EH (cell line): ENCODE data around the gene OPN1SW.

ENCODE experiments used
- DNase-seq: peaks from one replicate; pipeline ENCODE4 v3.0.0-alpha.2; 2015; ENCODE audit warnings: low read depth

Gene OPN1SW

GRCh38 chr7:128732521-128733277, 42.9 kb downstream of the OPN1SW start:
- no peak for DNase-seq

- no peak for DNase-seq
Measured at GRCh38 chr7:128731184-128731583, 44.4 kb downstream of the OPN1SW start.

GRCh38 chr7:128729494-128729893, 46.1 kb downstream of the OPN1SW start:
- DNase-seq, result no peak

GRCh38 chr7:128728598-128728997, 47.0 kb downstream of the OPN1SW start:
- peak; percentile 84 for DNase-seq

- DNase-seq, result no peak
Measured at GRCh38 chr7:128727239-128727638, 48.4 kb downstream of the OPN1SW start.

- DNase-seq, result no peak
Measured at GRCh38 chr7:128726737-128727072, 48.9 kb downstream of the OPN1SW start.

- no peak for DNase-seq
Measured at GRCh38 chr7:128726059-128726736, 49.4 kb downstream of the OPN1SW start.

GRCh38 chr7:128725531-128725930, 50.1 kb downstream of the OPN1SW start:
- no peak for DNase-seq

- DNase-seq, result no peak
Measured at GRCh38 chr7:128724743-128725142, 50.9 kb downstream of the OPN1SW start.
